Measurements from ENCODE around the gene CEP20.
A peak's percentile ranks its signal among the peaks of the same experiment; 100 is the strongest.
"Not testable (repeated sequence)": the region's sequence is repeated elsewhere in the genome, so short reads cannot be mapped to it uniquely, and the experiment has no call there.

Gene CEP20, protein sequence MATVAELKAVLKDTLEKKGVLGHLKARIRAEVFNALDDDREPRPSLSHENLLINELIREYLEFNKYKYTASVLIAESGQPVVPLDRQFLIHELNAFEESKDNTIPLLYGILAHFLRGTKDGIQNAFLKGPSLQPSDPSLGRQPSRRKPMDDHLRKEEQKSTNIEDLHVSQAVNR

DNA sequence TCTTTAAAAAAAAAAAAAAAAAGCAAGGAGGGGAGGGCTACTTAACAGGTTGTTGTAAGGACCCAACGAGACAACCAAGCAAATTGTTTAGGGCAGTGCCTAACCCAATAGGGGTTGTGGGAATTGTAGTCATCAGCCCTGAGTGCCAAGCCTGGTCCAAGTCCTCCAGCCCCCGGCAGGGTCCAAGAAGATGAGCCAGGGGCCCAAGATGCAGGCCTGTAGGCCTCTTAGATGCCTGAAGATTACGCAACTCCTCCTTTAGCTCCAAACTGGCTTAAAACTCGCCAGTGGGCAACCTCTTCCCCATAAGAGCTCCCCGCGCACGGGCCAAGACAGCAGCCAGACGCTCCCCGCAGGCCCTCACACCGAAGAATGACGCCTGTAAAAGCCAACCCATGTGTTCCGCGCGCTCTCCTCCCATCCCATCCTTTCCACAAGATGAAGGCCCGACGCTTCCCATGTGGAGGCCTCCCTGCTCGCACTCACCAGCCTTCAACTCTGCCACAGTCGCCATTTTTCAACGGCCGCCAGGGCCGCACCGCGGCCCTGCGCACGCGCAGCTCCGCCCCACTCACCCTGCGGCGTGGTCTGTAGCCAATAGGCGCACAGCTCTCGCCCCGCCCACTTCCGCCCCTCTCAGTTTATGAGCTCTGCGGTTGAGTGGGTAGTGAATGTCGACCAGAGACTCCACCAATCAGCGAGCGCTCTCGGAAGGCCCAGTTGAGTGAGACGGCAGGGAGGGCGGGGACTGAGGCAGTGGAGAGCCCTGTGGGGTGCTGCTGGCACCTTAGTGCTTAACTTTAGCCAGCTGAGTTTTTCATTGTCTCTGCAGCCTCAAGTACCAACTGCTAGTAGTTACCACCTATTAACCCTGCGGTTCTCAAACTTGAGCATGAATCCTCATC is at the start of gene CEP20:
CEP20 (minus strand) TSS at position 532 of the 905 bp plus-strand sequence; CDS start at position 514, 18 bp downstream.
- H3K9me3 Mint-ChIP-seq = no peaks in the 10 kb centered on the region
- peak within 1 kb of the TSS; percentile 89 for H3K4me3 Mint-ChIP-seq
- no peaks in the 10 kb centered on the region for H3K27me3 Mint-ChIP-seq

DNA sequence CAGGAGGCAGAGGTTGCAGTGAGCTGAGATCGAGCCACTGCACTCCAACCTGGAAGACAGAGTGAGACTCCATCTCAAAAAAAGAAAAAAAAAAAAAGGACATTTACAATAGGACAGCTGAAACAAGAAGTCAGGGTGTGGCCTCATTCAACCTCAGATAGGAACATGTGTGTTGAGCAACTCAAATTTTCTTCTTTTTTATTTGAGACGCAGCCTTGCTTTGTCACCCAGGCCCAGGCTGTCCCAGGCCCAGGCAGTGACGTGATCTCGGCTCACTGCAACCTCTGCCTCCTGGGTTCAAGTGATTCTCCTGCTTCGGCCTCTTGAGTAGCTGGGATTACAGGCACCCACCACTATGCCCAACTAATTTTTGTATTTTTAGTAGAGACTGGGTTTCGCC is 48.4 kb upstream of the CEP20 start:
- not testable (repeated sequence) for H3K27ac Mint-ChIP-seq

More for the DNA sequence above, at the start of gene CEP20:
- H3K36me3 Mint-ChIP-seq (ENCODE audit: low read depth) = peaks cover 23% of the 10 kb centered on the region
- peaks cover 38% of the 10 kb centered on the region for H3K4me1 Mint-ChIP-seq (ENCODE audit: low read depth)
- peak within 1 kb of the TSS; percentile 91 for H3K27ac Mint-ChIP-seq

DNA sequence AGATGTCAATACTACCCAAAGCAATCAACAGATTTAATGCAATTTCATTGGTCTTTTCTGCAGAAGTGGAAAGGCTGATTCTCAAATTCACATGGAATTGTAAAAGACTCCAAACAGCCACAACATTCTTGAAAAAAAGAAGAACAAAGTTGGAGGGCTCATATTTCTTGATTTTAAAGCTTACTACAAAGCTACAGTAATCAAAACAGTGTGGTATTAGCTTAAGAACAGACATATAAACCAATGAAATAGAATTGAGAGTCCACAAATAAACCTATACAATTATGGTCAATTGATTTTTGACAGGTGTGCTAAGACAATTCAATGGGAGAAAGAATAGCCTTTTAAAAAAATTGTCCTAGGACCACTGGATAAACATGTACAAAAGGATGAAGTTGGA is 46.6 kb upstream of the CEP20 start:
- Mint-ChIP-seq H3K27me3 (no peaks in the 10 kb centered on the region), H3K36me3 (ENCODE audit: low read depth) (no peaks in the 10 kb centered on the region), H3K9me3 (no peaks in the 10 kb centered on the region), H3K4me3 (no peak overlapping the region), H3K27ac (no peak overlapping the region), H3K4me1 (ENCODE audit: low read depth) (no peaks in the 10 kb centered on the region)

More for the DNA sequence above, 48.4 kb upstream of the CEP20 start:
- H3K4me3 Mint-ChIP-seq; H3K27me3 Mint-ChIP-seq; H3K9me3 Mint-ChIP-seq; H3K36me3 Mint-ChIP-seq (ENCODE audit: low read depth); H3K4me1 Mint-ChIP-seq (ENCODE audit: low read depth): not testable (repeated sequence)

DNA sequence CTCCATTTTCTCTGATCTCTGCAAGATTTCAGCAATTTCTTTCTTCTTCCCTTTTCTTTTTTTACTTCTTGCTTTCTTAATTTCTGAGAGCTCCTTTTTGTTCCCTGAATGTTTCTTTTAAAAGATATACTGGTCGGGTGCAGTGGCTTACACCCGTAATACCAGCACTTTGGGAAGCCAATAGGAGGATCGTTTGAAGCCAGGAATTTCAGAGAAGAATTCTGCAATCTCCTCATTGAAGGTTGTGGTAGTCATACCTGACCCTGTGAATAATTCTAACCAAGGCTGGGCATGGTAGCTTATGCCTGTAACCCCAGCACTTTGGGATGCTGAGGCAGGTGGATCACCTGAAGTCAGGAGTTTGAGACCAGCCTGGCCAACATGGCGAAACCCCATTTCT is 45.4 kb upstream of the CEP20 start:
- no peaks in the 10 kb centered on the region for H3K9me3 Mint-ChIP-seq
- no peaks in the 10 kb centered on the region for H3K27me3 Mint-ChIP-seq
- H3K27ac Mint-ChIP-seq = no peak overlapping the region
- H3K4me1 Mint-ChIP-seq (ENCODE audit: low read depth) = no peaks in the 10 kb centered on the region
- no peaks in the 10 kb centered on the region for H3K36me3 Mint-ChIP-seq (ENCODE audit: low read depth)
- H3K4me3 Mint-ChIP-seq = no peak overlapping the region

DNA sequence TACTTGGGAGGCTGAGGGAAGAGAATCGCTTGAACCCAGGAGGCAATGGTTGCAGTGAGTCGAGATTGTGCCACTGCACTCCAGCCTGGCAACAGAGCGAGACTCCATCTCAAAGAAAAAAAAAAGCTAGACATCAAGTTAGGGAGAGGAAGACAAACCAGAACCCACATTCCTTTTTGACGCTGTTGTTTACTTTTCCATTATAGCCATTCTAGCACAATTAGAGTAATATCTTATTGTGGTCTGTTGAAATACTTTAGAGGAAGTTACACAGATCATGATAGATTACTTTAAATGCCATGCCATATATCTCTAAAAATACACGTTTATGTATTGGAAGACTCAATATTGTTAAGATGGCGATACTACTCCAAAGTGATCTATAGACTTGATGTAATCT is 44.5 kb upstream of the CEP20 start:
- H3K36me3 Mint-ChIP-seq (ENCODE audit: low read depth) = no peaks in the 10 kb centered on the region
- no peaks in the 10 kb centered on the region for H3K27me3 Mint-ChIP-seq
- H3K4me3 Mint-ChIP-seq = no peak overlapping the region
- H3K4me1 Mint-ChIP-seq (ENCODE audit: low read depth) = no peaks in the 10 kb centered on the region
- H3K9me3 Mint-ChIP-seq = no peaks in the 10 kb centered on the region
- H3K27ac Mint-ChIP-seq = no peak overlapping the region

DNA sequence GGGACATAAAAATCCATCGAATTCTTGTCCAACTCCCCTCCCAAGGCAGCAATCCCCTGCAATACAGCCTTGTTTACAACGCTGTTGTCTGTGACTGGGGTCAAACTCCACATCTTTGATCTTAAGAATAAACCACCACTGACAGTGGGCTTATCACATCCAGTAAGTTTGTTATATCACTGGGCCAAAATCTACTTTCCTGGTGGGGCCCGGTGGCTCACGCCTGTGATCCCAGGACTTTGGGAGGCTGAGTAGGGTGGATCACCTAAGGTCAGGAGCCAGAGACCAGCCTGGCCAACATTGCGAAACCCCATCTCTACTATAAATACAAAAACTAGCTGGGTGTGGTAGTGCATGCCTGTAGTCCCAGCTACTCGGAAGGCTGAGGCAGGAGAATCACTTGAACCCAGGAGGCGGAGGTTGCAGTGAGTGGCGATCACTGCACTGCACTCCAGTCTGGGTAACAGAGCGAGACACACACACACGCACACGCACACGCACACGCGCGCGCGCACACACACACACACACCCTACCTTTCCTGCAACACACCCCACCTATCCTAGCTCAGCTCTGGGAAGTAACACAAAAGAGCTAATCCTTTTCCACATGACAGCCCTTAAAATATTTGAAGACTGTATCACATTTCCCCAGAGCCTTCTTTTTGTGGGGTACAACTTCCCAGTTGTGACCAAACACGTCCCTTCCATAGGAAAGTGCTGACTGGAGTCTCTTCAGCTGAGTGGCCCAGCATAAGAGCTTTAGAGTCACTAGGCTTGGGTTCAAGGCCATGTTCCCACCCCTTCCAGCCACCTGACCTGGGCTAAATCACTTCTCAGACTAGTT is 40.1 kb upstream of the CEP20 start:
- Mint-ChIP-seq H3K4me3 (no peak overlapping the region), H3K27ac (no peak overlapping the region), H3K9me3 (no peaks in the 10 kb centered on the region), H3K27me3 (no peaks in the 10 kb centered on the region), H3K36me3 (ENCODE audit: low read depth) (no peaks in the 10 kb centered on the region), H3K4me1 (ENCODE audit: low read depth) (no peaks in the 10 kb centered on the region)

DNA sequence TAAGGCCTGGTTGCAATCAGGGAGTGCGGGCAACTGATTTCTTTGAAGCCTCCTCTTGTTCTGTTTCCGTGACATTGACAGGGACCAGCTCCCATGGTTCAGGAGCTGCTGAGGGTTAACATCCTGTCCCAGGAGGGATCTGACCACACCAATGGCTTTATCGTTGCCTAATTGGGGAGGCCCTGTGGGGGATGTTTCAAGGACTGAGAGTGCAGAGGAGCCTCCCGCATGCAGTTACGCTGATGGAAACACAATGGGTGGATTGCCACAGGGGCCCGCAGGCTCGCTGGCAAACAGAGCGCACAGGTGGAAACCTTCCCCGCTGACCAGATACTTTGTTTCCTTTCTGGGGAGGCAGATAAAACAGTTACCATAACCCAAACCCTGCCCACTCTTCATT is 37.2 kb upstream of the CEP20 start:
- no peaks in the 10 kb centered on the region for H3K4me1 Mint-ChIP-seq (ENCODE audit: low read depth)
- no peak overlapping the region for H3K27ac Mint-ChIP-seq
- no peaks in the 10 kb centered on the region for H3K27me3 Mint-ChIP-seq
- H3K9me3 Mint-ChIP-seq = no peaks in the 10 kb centered on the region
- no peaks in the 10 kb centered on the region for H3K36me3 Mint-ChIP-seq (ENCODE audit: low read depth)
- H3K4me3 Mint-ChIP-seq = no peak overlapping the region

GRCh38 chr16:15924996-15925395 is 36.6 kb upstream of the CEP20 start:
- Mint-ChIP-seq H3K4me1 (ENCODE audit: low read depth) (no peaks in the 10 kb centered on the region), H3K4me3 (no peak overlapping the region), H3K9me3 (no peaks in the 10 kb centered on the region), H3K27ac (no peak overlapping the region), H3K36me3 (ENCODE audit: low read depth) (no peaks in the 10 kb centered on the region), H3K27me3 (no peaks in the 10 kb centered on the region)

- H3K27me3 Mint-ChIP-seq = no peaks in the 10 kb centered on the region
- H3K36me3 Mint-ChIP-seq (ENCODE audit: low read depth) = no peaks in the 10 kb centered on the region
- no peak overlapping the region for H3K4me3 Mint-ChIP-seq
- H3K9me3 Mint-ChIP-seq = no peaks in the 10 kb centered on the region
- no peak overlapping the region for H3K27ac Mint-ChIP-seq
- no peaks in the 10 kb centered on the region for H3K4me1 Mint-ChIP-seq (ENCODE audit: low read depth)
Measured at GRCh38 chr16:15919331-15919730, 30.9 kb upstream of the CEP20 start.

- not testable (repeated sequence) for H3K27ac Mint-ChIP-seq; H3K4me3 Mint-ChIP-seq; H3K27me3 Mint-ChIP-seq; H3K4me1 Mint-ChIP-seq (ENCODE audit: low read depth); H3K36me3 Mint-ChIP-seq (ENCODE audit: low read depth); H3K9me3 Mint-ChIP-seq
Measured at GRCh38 chr16:15918314-15918713, 29.9 kb upstream of the CEP20 start.

GRCh38 chr16:15916323-15916722 is 27.9 kb upstream of the CEP20 start:
- H3K27ac Mint-ChIP-seq = no peak overlapping the region

GRCh38 chr16:15915555-15916081 is 27.2 kb upstream of the CEP20 start:
- Mint-ChIP-seq H3K27me3 (no peaks in the 10 kb centered on the region), H3K9me3 (no peaks in the 10 kb centered on the region), H3K4me3 (no peak overlapping the region), H3K4me1 (ENCODE audit: low read depth) (peaks cover 8% of the 10 kb centered on the region), H3K36me3 (ENCODE audit: low read depth) (no peaks in the 10 kb centered on the region), H3K27ac (no peak overlapping the region)

More at GRCh38 chr16:15916323-15916722, 27.9 kb upstream of the CEP20 start:
- H3K36me3 Mint-ChIP-seq (ENCODE audit: low read depth) = no peaks in the 10 kb centered on the region
- no peak overlapping the region for H3K4me3 Mint-ChIP-seq
- no peaks in the 10 kb centered on the region for H3K27me3 Mint-ChIP-seq
- no peaks in the 10 kb centered on the region for H3K9me3 Mint-ChIP-seq
- peaks cover 8% of the 10 kb centered on the region for H3K4me1 Mint-ChIP-seq (ENCODE audit: low read depth)

GRCh38 chr16:15913046-15913698 is 24.8 kb upstream of the CEP20 start:
- Mint-ChIP-seq H3K9me3 (no peaks in the 10 kb centered on the region), H3K4me1 (ENCODE audit: low read depth) (peaks cover 10% of the 10 kb centered on the region), H3K36me3 (ENCODE audit: low read depth) (no peaks in the 10 kb centered on the region), H3K27me3 (no peaks in the 10 kb centered on the region), H3K4me3 (peak overlapping the region; percentile 45), H3K27ac (peak overlapping the region; percentile 79)

DNA sequence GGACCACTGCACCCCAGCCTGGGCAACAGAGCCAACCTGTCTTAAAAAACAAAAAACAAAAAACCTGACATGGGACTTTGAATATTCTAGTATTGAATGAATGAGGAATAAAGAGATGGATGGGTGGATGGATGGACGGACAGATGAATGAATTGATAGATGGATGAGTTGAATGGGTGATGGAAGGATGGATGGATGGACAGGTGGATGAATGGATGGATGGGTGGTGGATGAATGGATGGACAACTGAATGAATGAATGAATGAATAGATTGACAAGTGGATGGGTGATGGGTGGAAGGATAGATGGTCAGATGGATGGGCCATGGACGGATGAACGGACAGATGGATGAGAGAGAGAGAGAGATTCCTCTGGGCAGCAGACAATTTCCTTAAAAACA is 22.8 kb upstream of the CEP20 start:
- Mint-ChIP-seq H3K9me3 (peaks cover 2% of the 10 kb centered on the region), H3K4me1 (ENCODE audit: low read depth) (peaks cover 17% of the 10 kb centered on the region), H3K36me3 (ENCODE audit: low read depth) (no peaks in the 10 kb centered on the region), H3K27me3 (no peaks in the 10 kb centered on the region), H3K27ac (no peak overlapping the region), H3K4me3 (no peak overlapping the region)
